ENCODE measurements around the gene CLMP.

- TF ChIP-seq CTCF (IDR thresholded peaks at IDR 0.05), result no peak
- no peak for TF ChIP-seq POLR2A (IDR thresholded peaks at IDR 0.05)
Observed at GRCh38 chr11:123080015-123080414, 115.0 kb downstream of the CLMP start.

All from testis (tissue), 2 donors.